ENCODE results near the gene RFX1.
A peak's percentile ranks its signal among the peaks of the same experiment; 100 is the strongest.
"Not testable (repeated sequence)": the region's sequence is repeated elsewhere in the genome, so short reads cannot be mapped to it uniquely, and the experiment has no call there.

RFX1 gene

DNA sequence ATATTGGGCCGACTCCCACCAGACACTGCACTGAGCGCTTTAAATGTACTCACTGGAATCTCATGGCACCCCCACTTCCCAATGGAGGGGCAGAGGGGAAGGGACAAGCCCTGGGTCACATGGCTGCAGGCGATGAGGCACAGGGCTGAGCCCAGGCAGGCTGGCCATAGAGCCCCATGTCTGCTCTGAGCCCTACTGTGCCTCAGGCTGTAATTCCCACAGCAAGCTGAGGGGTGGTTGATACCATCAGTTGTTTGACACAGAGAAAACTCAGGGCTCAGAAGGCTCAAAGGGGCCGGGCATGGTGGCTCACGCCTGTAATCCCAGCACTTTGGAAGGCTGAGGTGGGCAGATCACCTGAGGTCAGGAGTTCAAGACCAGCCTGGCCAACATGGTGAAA, 25.1 kb downstream of the RFX1 start:
- DNase-seq (ENCODE audit: low read depth, low spot score): no peak
- Histone ChIP-seq H3K4me3 (no peak overlapping the region), H3K27ac (no peak overlapping the region), H3K9me3 (ENCODE audit: low read depth, low read length) (no peaks in the 10 kb centered on the region), H3K36me3 (ENCODE audit: insufficient read depth, low read length) (no peaks in the 10 kb centered on the region), H3K9ac (ENCODE audit: insufficient read length) (no peak overlapping the region)
- TF ChIP-seq EZH2 (IDR thresholded peaks at IDR 0.05): no peak
- no peak for TF ChIP-seq POLR2AphosphoS5 (IDR thresholded peaks at IDR 0.05; ENCODE audit: borderline replicate concordance, low read depth, low read length)
- no peak for TF ChIP-seq FOXP2 (optimal IDR thresholded peaks at IDR 0.05; ENCODE audit: control extremely low read depth, extremely low read length, insufficient read depth)

DNA sequence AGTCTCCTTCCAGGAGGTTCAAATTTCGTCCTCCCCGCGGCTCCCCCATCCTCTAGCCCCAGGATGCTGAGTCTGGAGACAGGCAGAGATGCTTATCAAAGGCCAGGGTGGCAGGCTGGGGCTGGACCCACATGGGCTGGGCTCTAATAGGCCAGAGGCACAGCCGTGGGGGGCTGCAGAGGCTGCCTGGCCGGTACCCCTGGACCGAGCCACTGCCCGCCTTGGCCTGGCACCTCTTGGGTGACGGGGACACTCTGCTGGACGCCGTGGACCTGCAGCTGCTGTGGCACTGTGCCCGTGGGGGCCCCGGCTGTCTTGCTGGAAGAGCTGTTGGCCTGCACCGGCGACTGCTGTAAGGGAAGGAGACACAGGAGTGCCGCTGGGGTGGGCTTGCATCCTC, 25.8 kb downstream of the RFX1 start:
- Histone ChIP-seq H3K27ac (no peak overlapping the region), H3K9me3 (ENCODE audit: low read depth, low read length) (no peaks in the 10 kb centered on the region), H3K36me3 (ENCODE audit: insufficient read depth, low read length) (no peaks in the 10 kb centered on the region), H3K9ac (ENCODE audit: insufficient read length) (no peak overlapping the region), H3K4me3 (no peak overlapping the region)
- TF ChIP-seq EZH2 (IDR thresholded peaks at IDR 0.05): no peak
- DNase-seq (ENCODE audit: low read depth, low spot score): no peak

GRCh38 chr19:13979686-13980085, 26.4 kb downstream of the RFX1 start:
- Histone ChIP-seq H3K36me3 (ENCODE audit: insufficient read depth, low read length) (no peaks in the 10 kb centered on the region), H3K27ac (no peak overlapping the region), H3K9ac (ENCODE audit: insufficient read length) (no peak overlapping the region), H3K9me3 (ENCODE audit: low read depth, low read length) (no peaks in the 10 kb centered on the region), H3K4me3 (peak overlapping the region; percentile 69; the same call in 1 of the 2 replicates)
- no peak for DNase-seq (ENCODE audit: low read depth, low spot score)
- TF ChIP-seq FOXP2 (optimal IDR thresholded peaks at IDR 0.05; ENCODE audit: control extremely low read depth, extremely low read length, insufficient read depth) (no peak), EZH2 (IDR thresholded peaks at IDR 0.05) (no peak), POLR2AphosphoS5 (IDR thresholded peaks at IDR 0.05; ENCODE audit: borderline replicate concordance, low read depth, low read length) (no peak)

- Histone ChIP-seq H3K4me3 (peak overlapping the region; percentile 69), H3K27ac (no peak overlapping the region; the same call in 1 of the 2 replicates), H3K9ac (ENCODE audit: insufficient read length) (peak overlapping the region; percentile 66), H3K36me3 (ENCODE audit: insufficient read depth, low read length) (no peaks in the 10 kb centered on the region), H3K9me3 (ENCODE audit: low read depth, low read length) (no peaks in the 10 kb centered on the region)
- DNase-seq (ENCODE audit: low read depth, low spot score): no peak
- TF ChIP-seq FOXP2 (optimal IDR thresholded peaks at IDR 0.05; ENCODE audit: control extremely low read depth, extremely low read length, insufficient read depth) (no peak), EZH2 (IDR thresholded peaks at IDR 0.05) (no peak), POLR2AphosphoS5 (IDR thresholded peaks at IDR 0.05; ENCODE audit: borderline replicate concordance, low read depth, low read length) (no peak)
These were observed 26.9 kb downstream of the RFX1 start for GRCh38 chr19:13979244-13979615.

- no peak for DNase-seq (ENCODE audit: low read depth, low spot score)
- Histone ChIP-seq H3K4me3 (peak overlapping the region; percentile 69), H3K27ac (peak overlapping the region; percentile 81), H3K9ac (ENCODE audit: insufficient read length) (peak overlapping the region; percentile 66), H3K9me3 (ENCODE audit: low read depth, low read length) (no peaks in the 10 kb centered on the region), H3K36me3 (ENCODE audit: insufficient read depth, low read length) (no peaks in the 10 kb centered on the region)
- no peak for TF ChIP-seq EZH2 (IDR thresholded peaks at IDR 0.05)
- no peak for TF ChIP-seq POLR2AphosphoS5 (IDR thresholded peaks at IDR 0.05; ENCODE audit: borderline replicate concordance, low read depth, low read length)
- TF ChIP-seq FOXP2 (optimal IDR thresholded peaks at IDR 0.05; ENCODE audit: control extremely low read depth, extremely low read length, insufficient read depth): no peak
These were observed 27.5 kb downstream of the RFX1 start for GRCh38 chr19:13978351-13979243.

DNA sequence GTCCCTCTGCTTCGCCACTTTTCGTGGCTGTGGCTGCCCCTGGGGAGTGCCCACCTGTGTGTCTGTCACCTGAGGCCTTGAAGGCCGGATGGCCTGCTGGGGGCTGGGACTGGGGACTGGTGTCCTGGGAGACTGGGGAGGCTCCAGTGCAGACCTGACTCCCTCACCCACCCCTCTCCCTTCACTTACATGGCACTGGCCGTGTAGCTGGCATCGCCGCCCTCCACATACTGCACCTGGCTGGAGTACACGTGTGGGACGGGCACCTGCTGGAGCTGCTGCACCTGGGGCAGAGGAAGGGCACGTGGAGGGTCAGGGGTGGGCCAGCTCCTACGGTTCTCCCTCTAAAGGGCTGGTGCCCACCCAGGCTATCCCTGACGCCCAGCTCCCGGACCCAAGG, 28.3 kb downstream of the RFX1 start:
- Histone ChIP-seq H3K36me3 (ENCODE audit: insufficient read depth, low read length) (no peaks in the 10 kb centered on the region; the same call in 1 of the 2 replicates), H3K9ac (ENCODE audit: insufficient read length) (no peak overlapping the region), H3K27ac (peak overlapping the region; percentile 81), H3K9me3 (ENCODE audit: low read depth, low read length) (no peaks in the 10 kb centered on the region), H3K4me3 (no peak overlapping the region)
- TF ChIP-seq EZH2 (IDR thresholded peaks at IDR 0.05) (no peak), FOXP2 (optimal IDR thresholded peaks at IDR 0.05; ENCODE audit: control extremely low read depth, extremely low read length, insufficient read depth) (no peak), POLR2AphosphoS5 (IDR thresholded peaks at IDR 0.05; ENCODE audit: borderline replicate concordance, low read depth, low read length) (no peak)
- no peak for DNase-seq (ENCODE audit: low read depth, low spot score)

DNA sequence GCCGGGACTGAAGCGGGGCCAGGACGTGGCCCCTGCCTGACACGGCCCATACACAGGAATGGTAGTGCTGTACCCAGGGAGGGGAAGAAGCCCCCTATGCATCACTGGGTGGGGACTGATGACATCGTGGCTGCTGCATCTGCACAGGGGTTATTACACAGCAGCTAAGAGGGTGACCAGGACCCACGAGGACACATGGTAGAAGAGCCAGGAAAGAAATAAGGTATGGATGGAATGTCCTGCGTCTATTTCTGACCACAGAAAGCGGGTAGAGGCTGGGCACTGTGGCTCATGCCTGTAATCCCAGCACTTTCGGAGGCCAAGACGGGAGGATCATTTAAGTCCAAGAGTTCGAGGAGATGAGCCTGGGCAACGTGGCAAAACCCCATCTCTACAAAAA, 29.7 kb downstream of the RFX1 start:
- Histone ChIP-seq H3K4me3 (no peak overlapping the region), H3K9ac (ENCODE audit: insufficient read length) (no peak overlapping the region), H3K9me3 (ENCODE audit: low read depth, low read length) (no peaks in the 10 kb centered on the region), H3K36me3 (ENCODE audit: insufficient read depth, low read length) (no peaks in the 10 kb centered on the region; the same call in 1 of the 2 replicates), H3K27ac (no peak overlapping the region)
- TF ChIP-seq POLR2AphosphoS5 (IDR thresholded peaks at IDR 0.05; ENCODE audit: borderline replicate concordance, low read depth, low read length): no peak
- TF ChIP-seq FOXP2 (optimal IDR thresholded peaks at IDR 0.05; ENCODE audit: control extremely low read depth, extremely low read length, insufficient read depth): no peak
- no peak for TF ChIP-seq EZH2 (IDR thresholded peaks at IDR 0.05)
- no peak for DNase-seq (ENCODE audit: low read depth, low spot score)

DNA sequence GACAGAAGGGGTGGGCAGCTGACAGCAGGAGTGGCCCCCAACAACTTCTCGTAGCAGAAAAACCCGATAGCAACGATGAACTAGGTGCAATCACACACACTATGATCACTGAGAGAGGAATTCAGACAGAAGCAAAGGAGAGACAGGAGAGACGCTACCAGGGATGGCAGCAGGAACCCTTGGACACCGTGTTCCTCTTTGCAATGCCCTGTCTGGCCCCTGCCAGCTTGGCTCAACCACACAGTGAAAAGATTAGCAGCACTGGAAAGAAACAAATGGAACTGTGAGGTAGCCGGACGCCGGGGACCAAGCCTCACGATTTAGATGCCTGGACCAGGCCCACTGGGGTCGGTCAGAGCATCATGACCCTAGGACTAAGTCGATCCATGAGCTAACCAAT, 30.2 kb downstream of the RFX1 start:
- no peaks in the 10 kb centered on the region for H3K9me3 ChIP-seq (ENCODE audit: low read depth, low read length)
- no peaks in the 10 kb centered on the region; the same call in 1 of the 2 replicates for H3K36me3 ChIP-seq (ENCODE audit: insufficient read depth, low read length)
- TF ChIP-seq EZH2 (IDR thresholded peaks at IDR 0.05): no peak
- TF ChIP-seq FOXP2 (optimal IDR thresholded peaks at IDR 0.05; ENCODE audit: control extremely low read depth, extremely low read length, insufficient read depth): no peak
- no peak overlapping the region for H3K27ac ChIP-seq
- H3K4me3 ChIP-seq: no peak overlapping the region
- H3K9ac ChIP-seq (ENCODE audit: insufficient read length): no peak overlapping the region
- DNase-seq (ENCODE audit: low read depth, low spot score): no peak

- no peak overlapping the region for H3K27ac ChIP-seq
- DNase-seq (ENCODE audit: low read depth, low spot score): no peak
- H3K4me3 ChIP-seq: no peak overlapping the region
These were observed 32.0 kb downstream of the RFX1 start for GRCh38 chr19:13974073-13974472.

GRCh38 chr19:13973479-13973878, 32.6 kb downstream of the RFX1 start:
- H3K27ac ChIP-seq; H3K9ac ChIP-seq (ENCODE audit: insufficient read length); H3K4me3 ChIP-seq; DNase-seq (ENCODE audit: low read depth, low spot score); H3K36me3 ChIP-seq (ENCODE audit: insufficient read depth, low read length); H3K9me3 ChIP-seq (ENCODE audit: low read depth, low read length): not testable (repeated sequence)

More at GRCh38 chr19:13974073-13974472, 32.0 kb downstream of the RFX1 start:
- TF ChIP-seq EZH2 (IDR thresholded peaks at IDR 0.05) (no peak), POLR2AphosphoS5 (IDR thresholded peaks at IDR 0.05; ENCODE audit: borderline replicate concordance, low read depth, low read length) (no peak), FOXP2 (optimal IDR thresholded peaks at IDR 0.05; ENCODE audit: control extremely low read depth, extremely low read length, insufficient read depth) (no peak)
- Histone ChIP-seq H3K9ac (ENCODE audit: insufficient read length) (no peak overlapping the region), H3K36me3 (ENCODE audit: insufficient read depth, low read length) (peaks cover 3% of the 10 kb centered on the region; the same call in 1 of the 2 replicates), H3K9me3 (ENCODE audit: low read depth, low read length) (no peaks in the 10 kb centered on the region)
